KMS-11 (cell line): ENCODE measurements around the gene TEX264.

Experiments
- H2AFZ ChIP-seq: fragments of 200-600 bp; sonication (generic); 2 replicates; pipeline ENCODE4 v1.6.1; 2016; ENCODE audit warnings: antibody characterized with exemption, mixed run types, low read depth
- H3K27ac ChIP-seq: fragments of 200-600 bp; sonication (generic); 2 replicates; pipeline ENCODE4 v1.6.1; 2016; ENCODE audit warnings: mild to moderate bottlenecking, mixed run types
- H3K27me3 ChIP-seq: fragments of 200-600 bp; sonication (generic); 2 replicates; pipeline ENCODE4 v1.6.1; 2017; ENCODE audit warnings: mild to moderate bottlenecking, low read depth, mixed run types, moderate library complexity; ENCODE audit not compliant: insufficient read depth
- H3K36me3 ChIP-seq: fragments of 200-600 bp; sonication (generic); 2 replicates; pipeline ENCODE4 v1.6.1; 2017; ENCODE audit warnings: mild to moderate bottlenecking, mixed run types; ENCODE audit not compliant: insufficient read depth
- H3K4me1 ChIP-seq: fragments of 200-600 bp; sonication (generic); 2 replicates; pipeline ENCODE4 v1.6.1; 2016; ENCODE audit warnings: mild to moderate bottlenecking, low read depth, mixed run types; ENCODE audit not compliant: poor library complexity, severe bottlenecking
- H3K4me2 ChIP-seq: fragments of 200-600 bp; sonication (generic); 2 replicates; pipeline ENCODE4 v1.7.0; 2016; ENCODE audit warnings: mild to moderate bottlenecking, mixed run types
- H3K4me3 ChIP-seq: fragments of 200-600 bp; sonication (generic); IDR thresholded peaks from 2 replicates; pipeline ENCODE4 v1.6.1; 2017; ENCODE audit warnings: low read depth, low read length, mixed read lengths; ENCODE audit not compliant: insufficient read depth
- H3K79me2 ChIP-seq: fragments of 200-600 bp; sonication (generic); 2 replicates; pipeline ENCODE4 v1.6.1; 2016; ENCODE audit warnings: low read depth, mixed run types; ENCODE audit not compliant: insufficient read depth
- H3K9ac ChIP-seq: fragments of 200-600 bp; sonication (generic); 2 replicates; pipeline ENCODE4 v1.6.1; 2016; ENCODE audit warnings: mild to moderate bottlenecking, mixed run types
- H4K20me1 ChIP-seq: fragments of 200-600 bp; sonication (generic); 2 replicates; pipeline ENCODE4 v1.6.1; 2016; ENCODE audit warnings: mild to moderate bottlenecking, mixed run types; ENCODE audit not compliant: insufficient read depth
- TF ChIP-seq, protein P1 (sequence below): fragments of 200-600 bp; sonication (generic); conservative IDR thresholded peaks from 2 replicates; pipeline ENCODE4 v1.6.1; 2017; ENCODE audit warnings: low read depth, mild to moderate bottlenecking, antibody characterized with exemption, low read length, moderate library complexity, mixed read lengths

The TEX264 gene

DNA sequence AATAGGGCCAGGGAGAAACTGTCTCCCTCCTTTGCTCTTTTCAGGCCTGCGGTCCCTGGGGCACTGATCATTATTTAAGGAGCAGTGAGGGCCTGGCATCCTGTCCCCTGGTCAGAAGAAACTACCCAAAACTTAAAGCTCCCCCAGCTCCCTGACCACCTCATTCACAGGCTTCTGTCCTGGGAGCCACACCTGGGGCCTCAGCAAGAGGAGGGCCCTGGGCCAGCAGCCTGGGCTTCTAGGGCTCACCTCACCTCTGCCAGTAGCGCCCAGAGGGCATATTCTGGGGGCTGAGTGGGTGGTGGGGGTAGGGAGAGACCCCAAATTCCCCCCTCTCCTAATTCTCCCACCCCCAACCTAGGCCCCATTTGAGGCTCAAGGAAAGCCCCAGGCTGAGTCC lies 31.1 kb downstream of the TEX264 start:
- Histone ChIP-seq H3K4me1 (no peaks in the 10 kb centered on the region), H2AFZ (no peak overlapping the region), H3K36me3 (no peaks in the 10 kb centered on the region), H3K4me2 (no peak overlapping the region), H4K20me1 (no peaks in the 10 kb centered on the region), H3K79me2 (no peaks in the 10 kb centered on the region), H3K4me3 (no peak overlapping the region), H3K9ac (no peak overlapping the region), H3K27ac (no peak overlapping the region), H3K27me3 (no peaks in the 10 kb centered on the region)
- TF ChIP-seq, protein P1, sequence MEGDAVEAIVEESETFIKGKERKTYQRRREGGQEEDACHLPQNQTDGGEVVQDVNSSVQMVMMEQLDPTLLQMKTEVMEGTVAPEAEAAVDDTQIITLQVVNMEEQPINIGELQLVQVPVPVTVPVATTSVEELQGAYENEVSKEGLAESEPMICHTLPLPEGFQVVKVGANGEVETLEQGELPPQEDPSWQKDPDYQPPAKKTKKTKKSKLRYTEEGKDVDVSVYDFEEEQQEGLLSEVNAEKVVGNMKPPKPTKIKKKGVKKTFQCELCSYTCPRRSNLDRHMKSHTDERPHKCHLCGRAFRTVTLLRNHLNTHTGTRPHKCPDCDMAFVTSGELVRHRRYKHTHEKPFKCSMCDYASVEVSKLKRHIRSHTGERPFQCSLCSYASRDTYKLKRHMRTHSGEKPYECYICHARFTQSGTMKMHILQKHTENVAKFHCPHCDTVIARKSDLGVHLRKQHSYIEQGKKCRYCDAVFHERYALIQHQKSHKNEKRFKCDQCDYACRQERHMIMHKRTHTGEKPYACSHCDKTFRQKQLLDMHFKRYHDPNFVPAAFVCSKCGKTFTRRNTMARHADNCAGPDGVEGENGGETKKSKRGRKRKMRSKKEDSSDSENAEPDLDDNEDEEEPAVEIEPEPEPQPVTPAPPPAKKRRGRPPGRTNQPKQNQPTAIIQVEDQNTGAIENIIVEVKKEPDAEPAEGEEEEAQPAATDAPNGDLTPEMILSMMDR, result no peak

DNA sequence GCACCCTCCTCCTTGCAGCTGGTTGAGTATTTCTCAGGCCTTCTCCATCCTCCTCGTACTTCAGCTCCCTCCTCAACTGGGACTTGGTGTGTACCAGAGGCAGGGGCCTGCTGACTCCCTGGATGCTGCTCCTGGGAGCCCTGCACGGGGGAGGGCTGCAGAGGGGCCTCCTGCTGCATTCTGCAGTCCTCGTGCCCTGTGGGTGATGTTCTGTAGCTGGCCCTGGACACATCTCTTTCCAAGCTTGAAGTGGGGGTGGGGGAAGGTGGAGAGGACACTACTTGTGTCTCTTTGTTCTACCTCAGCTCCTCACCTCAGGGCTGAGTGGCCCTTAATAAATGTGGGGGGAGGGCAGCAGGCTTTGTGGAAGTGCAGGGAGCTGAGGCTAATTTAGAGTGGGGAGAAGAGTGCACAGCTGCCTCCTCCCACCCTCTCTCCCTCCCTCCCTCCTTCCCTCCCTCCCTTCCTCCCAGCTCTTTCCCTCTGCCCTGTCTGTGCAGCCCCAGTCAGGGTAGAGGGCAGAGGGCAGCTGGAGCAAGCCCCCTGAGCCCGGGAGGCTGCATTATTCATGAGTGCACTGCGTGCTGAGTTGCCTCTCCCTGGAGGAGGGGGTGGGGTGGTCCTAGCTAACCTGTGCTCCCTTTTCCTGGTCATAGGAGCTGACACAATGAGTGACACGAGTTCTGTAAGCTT lies 32.2 kb downstream of the TEX264 start:
- Histone ChIP-seq H3K4me1 (no peaks in the 10 kb centered on the region), H3K79me2 (no peaks in the 10 kb centered on the region), H3K9ac (no peak overlapping the region), H3K4me3 (no peak overlapping the region), H3K4me2 (no peak overlapping the region), H2AFZ (no peak overlapping the region), H3K27me3 (no peaks in the 10 kb centered on the region), H4K20me1 (no peaks in the 10 kb centered on the region), H3K27ac (no peak overlapping the region), H3K36me3 (no peaks in the 10 kb centered on the region)
- TF ChIP-seq, protein P1, result no peak

DNA sequence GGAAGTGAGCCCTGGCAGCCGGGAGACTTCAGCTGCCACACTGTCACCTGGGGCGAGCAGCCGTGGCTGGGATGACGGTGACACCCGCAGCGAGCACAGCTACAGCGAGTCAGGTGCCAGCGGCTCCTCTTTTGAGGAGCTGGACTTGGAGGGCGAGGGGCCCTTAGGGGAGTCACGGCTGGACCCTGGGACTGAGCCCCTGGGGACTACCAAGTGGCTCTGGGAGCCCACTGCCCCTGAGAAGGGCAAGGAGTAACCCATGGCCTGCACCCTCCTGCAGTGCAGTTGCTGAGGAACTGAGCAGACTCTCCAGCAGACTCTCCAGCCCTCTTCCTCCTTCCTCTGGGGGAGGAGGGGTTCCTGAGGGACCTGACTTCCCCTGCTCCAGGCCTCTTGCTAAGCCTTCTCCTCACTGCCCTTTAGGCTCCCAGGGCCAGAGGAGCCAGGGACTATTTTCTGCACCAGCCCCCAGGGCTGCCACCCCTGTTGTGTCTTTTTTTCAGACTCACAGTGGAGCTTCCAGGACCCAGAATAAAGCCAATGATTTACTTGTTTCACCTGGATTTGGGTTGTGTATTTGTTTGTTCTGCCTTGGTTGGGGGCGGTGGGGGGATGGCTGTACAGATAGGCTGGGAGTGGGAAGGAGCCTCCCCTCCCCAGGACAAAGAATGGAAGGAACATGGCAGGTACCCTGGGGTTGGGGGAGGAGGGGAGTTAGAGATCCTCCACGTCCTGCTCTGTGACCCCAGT lies 32.9 kb downstream of the TEX264 start:
- Histone ChIP-seq H4K20me1 (no peaks in the 10 kb centered on the region), H3K36me3 (no peaks in the 10 kb centered on the region), H3K27me3 (no peaks in the 10 kb centered on the region), H3K79me2 (no peaks in the 10 kb centered on the region), H3K9ac (no peak overlapping the region), H3K4me1 (no peaks in the 10 kb centered on the region), H3K27ac (no peak overlapping the region), H3K4me2 (no peak overlapping the region), H3K4me3 (no peak overlapping the region), H2AFZ (no peak overlapping the region)
- TF ChIP-seq, protein P1, result no peak

DNA sequence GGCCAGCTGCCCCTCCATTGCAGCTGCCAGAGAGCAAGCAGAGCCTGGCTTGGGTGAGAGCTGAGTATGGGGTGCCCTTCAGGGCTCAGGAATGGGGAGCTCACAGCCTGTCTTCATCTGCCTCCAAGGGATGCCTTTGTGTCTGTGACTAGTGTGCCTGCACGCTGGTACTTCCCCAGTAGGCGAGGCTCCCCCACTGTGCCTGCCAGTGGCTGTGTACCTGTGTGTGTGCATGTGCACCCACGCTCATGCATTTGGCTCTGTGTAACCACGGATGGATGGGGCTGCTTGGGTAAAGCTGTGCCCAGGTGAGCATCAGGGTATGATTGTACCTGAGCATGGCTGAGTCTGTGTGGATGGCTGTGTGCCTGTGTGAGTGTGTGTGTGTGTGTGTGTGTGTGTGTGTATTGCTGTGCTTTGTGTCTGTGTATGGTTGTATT lies 33.5 kb downstream of the TEX264 start:
- no peaks in the 10 kb centered on the region for H4K20me1 ChIP-seq
- no peaks in the 10 kb centered on the region for H3K4me1 ChIP-seq
- no peak overlapping the region for H3K27ac ChIP-seq
- no peaks in the 10 kb centered on the region for H3K27me3 ChIP-seq
- no peak overlapping the region for H3K9ac ChIP-seq
- no peak overlapping the region for H2AFZ ChIP-seq
- H3K4me3 ChIP-seq, result no peak overlapping the region
- no peak overlapping the region for H3K4me2 ChIP-seq
- TF ChIP-seq, protein P1, result no peak
- no peaks in the 10 kb centered on the region for H3K79me2 ChIP-seq
- no peaks in the 10 kb centered on the region for H3K36me3 ChIP-seq
